Vagina (tissue), 2 donors: ENCODE measurements around the gene FAT2.

ENCODE experiments used
- CTCF ChIP-seq, 3 experiments: fragments of 450-650 bp in 2 of 3; fragments of 200-600 bp in 1 of 3; sonication (generic) in 1 of 3; IDR thresholded peaks; one replicate each; pipeline ENCODE4 v1.5.1; 2017 to 2019; ENCODE audit warnings: antibody characterized with exemption in 3 of 3, mild to moderate bottlenecking in 2 of 3, moderate library complexity in 2 of 3
- POLR2A ChIP-seq, 2 donors: fragments of 450-650 bp; IDR thresholded peaks; one replicate each; pipeline ENCODE4 v1.6.1; 2017; ENCODE audit warnings: antibody characterized with exemption in 2 of 2, mild to moderate bottlenecking in 2 of 2, moderate library complexity in 2 of 2
- POLR2AphosphoS5 ChIP-seq, 2 donors: sonication (generic); formaldehyde crosslinking; IDR thresholded peaks; one replicate each; pipeline ENCODE4 v1.9.0; 2017; ENCODE audit warnings: antibody characterized with exemption in 2 of 2, mild to moderate bottlenecking in 2 of 2, low read depth in 1 of 2; ENCODE audit not compliant: insufficient read depth in 1 of 2

- TF ChIP-seq CTCF (IDR thresholded peaks at IDR 0.05) (no peak), POLR2A (IDR thresholded peaks at IDR 0.05) (no peak), POLR2AphosphoS5 (IDR thresholded peaks at IDR 0.05; ENCODE audit: insufficient read depth in 1 of 2, low read depth in 1 of 2) (peak in 1 of 2 donors; percentile 11)
These were observed 19.6 kb downstream of the FAT2 start for GRCh38 chr5:151571270-151572173.
